LNCAP (cell line): ENCODE results near the gene LINGO4.

Experiments used
- TF ChIP-seq, protein P1 (sequence below): fragments of 450-650 bp; IDR thresholded peaks from 2 replicates; pipeline ENCODE4 v1.5.1; 2017; ENCODE audit warnings: mild to moderate bottlenecking

Gene LINGO4

DNA sequence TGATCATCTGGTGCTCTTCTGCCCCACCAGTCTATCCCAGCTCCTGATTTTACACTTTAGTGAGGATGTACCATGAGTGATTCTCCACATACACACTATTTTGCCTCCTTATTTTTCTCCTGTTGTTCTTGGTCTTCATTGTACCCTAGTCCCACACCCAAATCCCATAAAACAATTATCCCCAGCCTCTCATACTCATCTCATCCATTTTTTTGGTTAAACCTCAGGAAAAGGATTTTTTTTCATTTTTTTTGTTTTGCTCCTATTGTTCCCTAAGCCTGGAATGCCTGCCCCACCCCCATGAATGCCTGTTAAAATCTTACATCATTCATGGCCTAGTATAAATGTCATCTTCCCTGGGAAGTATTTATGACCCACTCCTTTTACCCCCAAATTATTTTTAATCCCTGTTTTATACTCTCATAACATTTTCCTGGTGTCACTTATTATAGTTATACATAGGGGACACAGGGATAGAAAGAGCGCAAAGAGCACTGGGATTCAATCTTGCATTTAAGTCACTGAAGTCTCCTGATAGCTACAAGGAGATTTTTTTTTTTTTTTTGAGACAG, 4.9 kb upstream of the LINGO4 start:
- TF ChIP-seq, protein P1, sequence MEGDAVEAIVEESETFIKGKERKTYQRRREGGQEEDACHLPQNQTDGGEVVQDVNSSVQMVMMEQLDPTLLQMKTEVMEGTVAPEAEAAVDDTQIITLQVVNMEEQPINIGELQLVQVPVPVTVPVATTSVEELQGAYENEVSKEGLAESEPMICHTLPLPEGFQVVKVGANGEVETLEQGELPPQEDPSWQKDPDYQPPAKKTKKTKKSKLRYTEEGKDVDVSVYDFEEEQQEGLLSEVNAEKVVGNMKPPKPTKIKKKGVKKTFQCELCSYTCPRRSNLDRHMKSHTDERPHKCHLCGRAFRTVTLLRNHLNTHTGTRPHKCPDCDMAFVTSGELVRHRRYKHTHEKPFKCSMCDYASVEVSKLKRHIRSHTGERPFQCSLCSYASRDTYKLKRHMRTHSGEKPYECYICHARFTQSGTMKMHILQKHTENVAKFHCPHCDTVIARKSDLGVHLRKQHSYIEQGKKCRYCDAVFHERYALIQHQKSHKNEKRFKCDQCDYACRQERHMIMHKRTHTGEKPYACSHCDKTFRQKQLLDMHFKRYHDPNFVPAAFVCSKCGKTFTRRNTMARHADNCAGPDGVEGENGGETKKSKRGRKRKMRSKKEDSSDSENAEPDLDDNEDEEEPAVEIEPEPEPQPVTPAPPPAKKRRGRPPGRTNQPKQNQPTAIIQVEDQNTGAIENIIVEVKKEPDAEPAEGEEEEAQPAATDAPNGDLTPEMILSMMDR = no peak

DNA sequence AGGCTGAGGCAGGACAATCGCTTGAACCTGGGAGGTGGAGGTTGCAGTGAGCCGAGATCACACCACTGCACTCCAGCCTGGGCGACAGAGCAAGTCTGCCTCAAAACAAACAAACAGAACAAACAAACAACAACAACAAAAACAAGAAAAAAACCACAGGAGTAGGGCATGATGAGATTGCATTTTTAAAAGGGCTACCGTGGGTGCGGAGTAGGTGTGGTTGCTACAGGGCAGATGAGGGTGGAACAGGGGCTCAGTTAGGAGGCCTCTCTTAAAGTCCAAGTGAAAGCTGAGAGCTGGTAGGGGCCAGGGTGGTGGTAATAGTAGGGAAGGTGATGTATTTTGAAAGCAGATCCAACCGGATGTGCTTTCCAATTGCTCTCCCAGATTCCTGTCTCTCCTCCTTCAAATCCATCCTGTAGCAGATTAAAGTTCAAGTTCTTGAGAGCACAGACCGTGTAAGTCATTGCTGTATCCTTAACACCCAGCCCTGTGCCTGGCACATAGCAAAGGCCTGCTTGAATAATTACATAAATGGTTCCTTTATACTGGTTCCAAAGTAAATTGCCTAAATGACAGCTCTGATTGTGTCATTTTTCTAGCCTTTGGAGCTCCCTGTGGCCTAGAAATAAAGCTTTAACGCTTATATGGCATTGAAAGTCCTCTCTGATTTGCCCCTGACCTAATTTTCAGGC, 4.2 kb upstream of the LINGO4 start:
- TF ChIP-seq, protein P1 = no peak

DNA sequence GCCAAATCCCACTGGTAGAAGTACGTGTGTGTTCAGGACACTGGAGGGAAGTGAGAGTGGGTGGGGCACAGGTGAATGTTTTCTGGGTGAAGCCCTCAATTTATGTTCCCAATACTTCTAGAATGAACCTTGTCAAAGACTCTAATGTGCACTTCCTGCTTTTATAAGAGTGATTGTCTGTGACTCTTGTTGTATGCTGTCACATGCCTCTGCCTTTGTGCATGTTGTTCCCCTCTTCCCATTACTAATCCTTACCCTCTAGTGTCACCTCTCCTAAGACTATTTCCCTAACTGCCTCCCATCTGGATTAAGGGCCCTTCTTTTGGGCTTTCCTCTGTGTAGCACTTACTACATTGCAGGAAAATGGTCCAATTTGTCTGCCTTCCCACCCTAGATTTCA, 2.5 kb upstream of the LINGO4 start:
- TF ChIP-seq, protein P1 = no peak

DNA sequence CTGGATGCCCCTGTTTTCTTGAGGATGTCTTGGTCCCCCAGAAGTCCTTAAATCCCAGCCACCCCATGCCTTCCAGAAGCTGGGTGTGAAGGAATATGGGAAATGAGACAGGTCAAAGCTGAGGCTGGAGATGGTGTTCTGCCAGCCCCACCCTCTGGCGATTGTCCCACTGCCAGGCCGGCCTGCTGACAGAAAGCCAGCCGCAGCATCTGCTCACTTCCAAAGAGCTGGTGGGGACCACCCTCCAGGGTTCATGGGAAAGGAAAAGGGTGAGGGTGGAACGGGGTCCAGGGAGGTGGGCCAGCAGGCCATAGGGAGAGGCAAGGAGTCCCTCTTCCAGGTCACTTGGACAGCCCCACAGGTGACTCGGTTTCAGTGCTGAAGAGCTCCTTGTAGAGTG, 1.9 kb upstream of the LINGO4 start:
- TF ChIP-seq, protein P1 = no peak

DNA sequence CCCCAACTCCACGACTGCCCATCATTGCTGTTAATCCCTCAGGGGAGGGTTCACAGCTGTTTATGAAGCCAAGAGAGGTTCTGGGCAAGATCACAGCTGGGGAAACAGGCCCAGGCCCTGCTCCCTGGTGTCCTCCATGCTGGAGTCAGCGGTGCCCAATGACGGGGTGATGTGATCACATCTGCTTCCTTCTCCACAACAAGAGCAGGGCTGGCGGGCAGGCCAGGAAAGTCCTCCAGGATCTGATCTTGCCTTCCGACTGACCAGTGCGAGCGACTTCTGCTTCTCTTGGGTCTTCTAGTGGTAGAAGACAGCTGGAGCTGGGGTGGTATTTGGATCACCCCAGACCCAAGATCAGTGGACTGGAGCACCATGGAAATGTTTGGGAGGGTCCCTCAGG, 951 bp upstream of the LINGO4 start:
- TF ChIP-seq, protein P1 = no peak

DNA sequence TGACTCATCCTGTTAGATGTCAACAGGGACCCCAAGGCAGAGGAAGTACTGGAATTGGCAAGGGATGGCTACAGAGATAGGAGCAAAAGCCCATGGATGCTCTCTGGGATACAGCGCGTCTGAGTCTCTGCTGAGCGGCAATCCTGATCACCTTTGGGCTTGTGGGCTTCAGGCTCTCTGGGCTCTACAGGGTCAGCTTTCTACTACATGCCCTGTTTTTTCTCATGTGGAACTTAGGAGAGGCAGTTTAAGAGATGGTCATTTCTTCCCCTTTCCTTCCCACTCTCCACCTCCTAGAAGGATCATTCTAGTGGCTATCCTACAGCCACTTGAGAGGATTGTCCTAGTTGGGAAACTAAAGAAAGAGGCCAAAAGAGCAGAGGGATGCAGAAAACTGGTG, 1.3 kb downstream of the LINGO4 start:
- TF ChIP-seq, protein P1 = no peak

DNA sequence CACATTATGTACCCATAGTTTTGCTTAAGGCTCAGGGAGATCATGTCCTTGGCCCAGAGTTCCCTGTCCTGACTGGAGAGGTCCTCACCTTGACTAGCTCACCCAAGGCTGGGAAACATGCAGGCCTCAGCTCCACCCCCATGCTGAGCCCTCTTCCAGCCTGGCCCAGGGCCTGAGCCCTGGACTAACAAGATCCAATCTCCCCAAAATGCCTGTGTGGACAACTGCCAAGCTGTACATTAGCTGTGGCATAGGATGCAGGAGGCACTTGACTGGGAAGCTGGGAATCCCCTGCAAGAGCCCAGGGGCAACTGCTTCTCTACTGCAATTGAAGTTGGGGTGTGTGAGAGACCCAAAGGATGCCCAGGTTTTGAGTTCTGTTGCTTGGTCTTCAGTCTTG, 2.1 kb downstream of the LINGO4 start:
- TF ChIP-seq, protein P1 = no peak
